RWPE2 (cell line): Measurements from ENCODE around the gene ZNF212.

ENCODE experiments used
- ATAC-seq: fragments of 200-7000 bp; cut with Tn5 transposase; 3 replicates; pipeline ENCODE4 v1.9.1; 2021; ENCODE audit warnings: low read depth
- DNase-seq: peaks from one replicate; pipeline ENCODE4 v3.0.0-alpha.2; 2020; ENCODE audit warnings: low spot score
- H3K27ac ChIP-seq: fragments of 450-650 bp; 2 replicates; pipeline ENCODE4 v1.5.1; 2017; ENCODE audit warnings: mild to moderate bottlenecking; ENCODE audit not compliant: poor library complexity, severe bottlenecking
- H3K27me3 ChIP-seq: fragments of 250-450 bp; sonication (Bioruptor Pico); 2 replicates; pipeline ENCODE4 v1.5.1; 2021; ENCODE audit warnings: mild to moderate bottlenecking, moderate library complexity; ENCODE audit not compliant: insufficient read depth, poor library complexity, severe bottlenecking
- H3K36me3 ChIP-seq: fragments of 250-450 bp; sonication (Bioruptor Pico); 2 replicates; pipeline ENCODE4 v1.5.1; 2020; ENCODE audit warnings: low read depth, mild to moderate bottlenecking, moderate library complexity
- H3K4me1 ChIP-seq: fragments of 250-450 bp; sonication (Bioruptor Pico); 2 replicates; pipeline ENCODE4 v1.5.1; 2021; ENCODE audit warnings: mild to moderate bottlenecking, moderate library complexity; ENCODE audit not compliant: insufficient read depth, poor library complexity, severe bottlenecking
- H3K4me3 ChIP-seq: fragments of 250-450 bp; sonication (Bioruptor Pico); 2 replicates; pipeline ENCODE4 v1.5.1; 2021; ENCODE audit warnings: mild to moderate bottlenecking, moderate library complexity; ENCODE audit not compliant: severe bottlenecking
- H3K9me3 ChIP-seq: fragments of 250-450 bp; sonication (Bioruptor Pico); 2 replicates; pipeline ENCODE4 v1.5.1; 2021; ENCODE audit warnings: mild to moderate bottlenecking, moderate library complexity; ENCODE audit not compliant: severe bottlenecking
- TF ChIP-seq, protein P1 (sequence below): fragments of 450-650 bp; IDR thresholded peaks from one replicate; pipeline ENCODE4 v1.5.1; 2017; ENCODE audit warnings: mild to moderate bottlenecking, moderate library complexity; ENCODE audit not compliant: poor library complexity, severe bottlenecking

The ZNF212 gene

GRCh38 chr7:149277871-149278270 lies 38.4 kb downstream of the ZNF212 start:
- ATAC-seq = no peak
- Histone ChIP-seq H3K27ac (no peak overlapping the region), H3K4me3 (no peak overlapping the region), H3K36me3 (peaks cover 52% of the 10 kb centered on the region), H3K27me3 (no peaks in the 10 kb centered on the region), H3K4me1 (no peaks in the 10 kb centered on the region), H3K9me3 (no peaks in the 10 kb centered on the region)
- TF ChIP-seq, protein P1, sequence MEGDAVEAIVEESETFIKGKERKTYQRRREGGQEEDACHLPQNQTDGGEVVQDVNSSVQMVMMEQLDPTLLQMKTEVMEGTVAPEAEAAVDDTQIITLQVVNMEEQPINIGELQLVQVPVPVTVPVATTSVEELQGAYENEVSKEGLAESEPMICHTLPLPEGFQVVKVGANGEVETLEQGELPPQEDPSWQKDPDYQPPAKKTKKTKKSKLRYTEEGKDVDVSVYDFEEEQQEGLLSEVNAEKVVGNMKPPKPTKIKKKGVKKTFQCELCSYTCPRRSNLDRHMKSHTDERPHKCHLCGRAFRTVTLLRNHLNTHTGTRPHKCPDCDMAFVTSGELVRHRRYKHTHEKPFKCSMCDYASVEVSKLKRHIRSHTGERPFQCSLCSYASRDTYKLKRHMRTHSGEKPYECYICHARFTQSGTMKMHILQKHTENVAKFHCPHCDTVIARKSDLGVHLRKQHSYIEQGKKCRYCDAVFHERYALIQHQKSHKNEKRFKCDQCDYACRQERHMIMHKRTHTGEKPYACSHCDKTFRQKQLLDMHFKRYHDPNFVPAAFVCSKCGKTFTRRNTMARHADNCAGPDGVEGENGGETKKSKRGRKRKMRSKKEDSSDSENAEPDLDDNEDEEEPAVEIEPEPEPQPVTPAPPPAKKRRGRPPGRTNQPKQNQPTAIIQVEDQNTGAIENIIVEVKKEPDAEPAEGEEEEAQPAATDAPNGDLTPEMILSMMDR = no peak
- DNase-seq = no peak

DNA sequence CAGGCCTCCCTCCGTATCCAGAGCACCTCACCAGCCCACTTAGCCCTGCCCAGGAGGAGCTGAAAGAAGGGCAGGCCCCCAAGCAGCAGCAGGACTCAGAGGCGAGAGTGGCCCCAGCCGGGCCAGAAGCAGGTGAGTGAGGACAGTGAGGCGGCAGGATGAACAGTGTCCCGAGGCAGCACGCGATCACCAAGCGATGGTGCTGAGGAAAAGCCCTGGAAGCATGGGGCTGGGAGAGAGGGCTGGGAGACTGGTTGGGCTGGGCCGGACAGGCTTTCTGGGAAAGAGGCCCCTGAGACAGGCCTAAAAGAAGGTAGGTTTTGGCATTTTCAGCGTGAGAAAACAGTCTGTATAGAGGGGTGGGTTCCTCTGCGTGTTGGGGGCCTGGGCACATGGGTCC lies 38.9 kb downstream of the ZNF212 start:
- ATAC-seq = no peak
- no peaks in the 10 kb centered on the region for H3K4me1 ChIP-seq
- H3K27me3 ChIP-seq = no peaks in the 10 kb centered on the region
- H3K27ac ChIP-seq = no peak overlapping the region
- TF ChIP-seq, protein P1 = no peak
- no peak overlapping the region for H3K4me3 ChIP-seq
- H3K9me3 ChIP-seq = no peaks in the 10 kb centered on the region
- DNase-seq = no peak
- peaks cover 48% of the 10 kb centered on the region for H3K36me3 ChIP-seq

- DNase-seq (no peak), ATAC-seq (no peak)
- H3K4me1 ChIP-seq = no peaks in the 10 kb centered on the region
- H3K36me3 ChIP-seq = peaks cover 44% of the 10 kb centered on the region
- H3K9me3 ChIP-seq = no peaks in the 10 kb centered on the region
- TF ChIP-seq, protein P1 = no peak
- no peaks in the 10 kb centered on the region for H3K27me3 ChIP-seq
- no peak overlapping the region for H3K4me3 ChIP-seq
- H3K27ac ChIP-seq = no peak overlapping the region
Measured at GRCh38 chr7:149279111-149279743, 39.8 kb downstream of the ZNF212 start.

DNA sequence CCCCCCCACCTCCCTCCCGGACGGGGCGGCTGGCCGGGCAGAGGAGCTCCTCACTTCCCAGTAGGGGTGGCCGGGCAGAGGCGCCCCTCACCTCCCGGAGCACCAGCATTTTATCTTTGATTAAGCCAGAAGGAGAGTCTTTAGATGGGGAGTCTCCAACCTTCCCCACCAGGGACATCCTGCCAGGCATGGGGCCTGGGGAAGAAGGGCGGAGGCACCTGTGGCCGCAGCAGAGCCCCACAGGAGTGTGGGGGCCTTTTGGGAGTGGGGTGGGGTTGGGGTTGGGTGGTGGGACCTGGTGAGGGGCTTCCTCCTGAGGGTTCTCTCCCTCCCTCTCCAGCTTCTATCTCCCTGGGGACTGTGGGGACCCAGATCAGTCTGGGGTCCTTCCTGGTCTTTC lies 40.7 kb downstream of the ZNF212 start:
- TF ChIP-seq, protein P1 = no peak
- no peak for ATAC-seq
- H3K27me3 ChIP-seq = no peaks in the 10 kb centered on the region
- H3K4me3 ChIP-seq = no peak overlapping the region
- no peaks in the 10 kb centered on the region for H3K9me3 ChIP-seq
- peaks cover 37% of the 10 kb centered on the region for H3K36me3 ChIP-seq
- peaks cover 2% of the 10 kb centered on the region for H3K4me1 ChIP-seq
- no peak for DNase-seq
- no peak overlapping the region for H3K27ac ChIP-seq
